Loucy (cell line): ENCODE results near the gene HACL1.

Experiments
- EZH2phosphoT487 ChIP-seq: fragments of 200-600 bp; IDR thresholded peaks from 2 replicates; pipeline ENCODE4 v1.6.1; 2018; ENCODE audit warnings: antibody characterized with exemption, mild to moderate bottlenecking, moderate library complexity, borderline replicate concordance
- TF ChIP-seq, protein P1 (sequence below): fragments of 200-600 bp; sonication (generic); conservative IDR thresholded peaks from 2 replicates; pipeline ENCODE4 v1.5.1; 2014; ENCODE audit warnings: mild to moderate bottlenecking, antibody characterized with exemption, low read length

DNA sequence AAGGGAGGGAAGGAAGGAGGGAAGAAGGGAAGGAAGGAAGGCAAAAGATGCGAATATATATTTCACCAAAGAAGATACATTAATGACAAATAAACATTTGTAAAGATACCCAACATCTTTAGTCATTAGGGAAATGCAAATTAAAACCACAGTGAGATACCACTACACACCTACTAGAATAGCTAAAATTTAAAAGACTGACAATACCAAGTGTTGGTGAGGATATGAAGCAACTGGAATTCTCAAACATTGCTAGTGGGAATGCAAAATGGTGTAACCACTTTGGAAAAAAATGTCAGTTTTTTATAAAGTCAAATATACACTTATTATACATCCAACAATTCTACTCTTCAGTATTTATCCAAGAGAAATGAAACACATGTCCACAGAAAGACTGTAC is 75.6 kb downstream of the HACL1 start:
- TF ChIP-seq, protein P1, sequence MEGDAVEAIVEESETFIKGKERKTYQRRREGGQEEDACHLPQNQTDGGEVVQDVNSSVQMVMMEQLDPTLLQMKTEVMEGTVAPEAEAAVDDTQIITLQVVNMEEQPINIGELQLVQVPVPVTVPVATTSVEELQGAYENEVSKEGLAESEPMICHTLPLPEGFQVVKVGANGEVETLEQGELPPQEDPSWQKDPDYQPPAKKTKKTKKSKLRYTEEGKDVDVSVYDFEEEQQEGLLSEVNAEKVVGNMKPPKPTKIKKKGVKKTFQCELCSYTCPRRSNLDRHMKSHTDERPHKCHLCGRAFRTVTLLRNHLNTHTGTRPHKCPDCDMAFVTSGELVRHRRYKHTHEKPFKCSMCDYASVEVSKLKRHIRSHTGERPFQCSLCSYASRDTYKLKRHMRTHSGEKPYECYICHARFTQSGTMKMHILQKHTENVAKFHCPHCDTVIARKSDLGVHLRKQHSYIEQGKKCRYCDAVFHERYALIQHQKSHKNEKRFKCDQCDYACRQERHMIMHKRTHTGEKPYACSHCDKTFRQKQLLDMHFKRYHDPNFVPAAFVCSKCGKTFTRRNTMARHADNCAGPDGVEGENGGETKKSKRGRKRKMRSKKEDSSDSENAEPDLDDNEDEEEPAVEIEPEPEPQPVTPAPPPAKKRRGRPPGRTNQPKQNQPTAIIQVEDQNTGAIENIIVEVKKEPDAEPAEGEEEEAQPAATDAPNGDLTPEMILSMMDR = no peak
- no peak for TF ChIP-seq EZH2phosphoT487
